Measurements from ENCODE around the gene NUDT16. TPM values are rescaled to one million over a fixed set of nuclear protein-coding genes. Genes with fewer than 3 reads are reported as not detected.

Gene NUDT16
- total and polyA plus RNA-seq, 2 donors (not counting 3 experiments of a cell fraction or from before 2014, with no cell fraction given): 13.2 to 28.5 TPM

DNA sequence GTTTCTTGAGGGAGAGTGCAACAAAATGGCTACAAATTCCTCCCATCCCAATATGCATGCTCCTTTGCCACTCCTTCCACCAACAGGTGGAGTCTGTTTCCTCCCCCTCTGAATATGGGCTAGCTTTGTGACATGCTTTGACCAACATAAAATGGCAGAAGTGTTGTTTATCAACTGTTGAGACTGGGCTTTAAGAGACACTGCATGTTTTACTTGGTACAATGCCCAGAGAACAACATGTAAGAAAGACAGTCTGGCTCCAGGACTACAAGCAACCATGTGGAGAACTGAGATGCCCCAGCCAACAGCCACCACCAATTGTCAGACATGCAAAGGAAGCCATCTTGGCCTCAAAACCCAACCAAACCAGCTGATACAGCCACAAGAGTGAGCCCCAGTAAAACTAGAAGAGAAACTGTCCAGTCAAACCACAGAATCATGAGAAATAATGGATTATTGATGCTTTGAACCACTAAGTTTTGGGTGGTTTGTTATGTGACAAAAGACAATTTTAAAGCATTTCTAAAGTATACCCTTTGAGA is 40.5 kb downstream of the NUDT16 start:
- Histone ChIP-seq H3K4me1 (ENCODE audit: control insufficient read depth, extremely low read depth, insufficient read depth, low read length) (no peaks in the 10 kb centered on the region), H3K4me2 (ENCODE audit: insufficient read depth, low read length) (no peak overlapping the region), H3K36me3 (ENCODE audit: control insufficient read depth in 2 of 2, extremely low read depth in 1 of 2, insufficient read depth in 2 of 2, low read length in 2 of 2) (no peaks in the 10 kb centered on the region), H3K27me3 (ENCODE audit: control insufficient read depth in 2 of 2, insufficient read depth in 2 of 2, low read length in 2 of 2) (peaks cover 2 to 15% of the 10 kb centered on the region in 2 experiments), H3K9me3 (replicated peaks; ENCODE audit: control insufficient read depth, insufficient read depth, low read length) (no peaks in the 10 kb centered on the region), H3K79me2 (ENCODE audit: control insufficient read depth, insufficient read depth, low read length) (no peaks in the 10 kb centered on the region), H4K20me1 (replicated peaks; ENCODE audit: control insufficient read depth, extremely low read depth, insufficient read depth, low read length) (no peaks in the 10 kb centered on the region), H3K9me1 (replicated peaks; ENCODE audit: control insufficient read depth, extremely low read depth, insufficient read depth, low read length) (no peaks in the 10 kb centered on the region), H3K27ac (ENCODE audit: insufficient read depth, low read depth, low read length) (no peak overlapping the region), H2AFZ (ENCODE audit: low read depth, low read length) (no peak overlapping the region), H3K4me3 (replicated peaks in 1 of 3; ENCODE audit: insufficient read depth in 1 of 3, low read depth in 1 of 3, low read length in 3 of 3) (no peak overlapping the region), H3K9ac (replicated peaks; ENCODE audit: extremely low read depth, insufficient read depth, low read length) (no peak overlapping the region)
- dilution Hi-C loops (cut with MboI; ENCODE audit: extremely low pct_ligation_motif_present, low sequenced_read_pairs): no loop called here
- BruUV-seq (replicated peaks): no TSS peak
- TF ChIP-seq EZH2 (IDR thresholded peaks at IDR 0.05; ENCODE audit: borderline replicate concordance, low read depth, low read length, severe bottlenecking) (no peak), MAX (IDR thresholded peaks at IDR 0.05; ENCODE audit: insufficient read depth, insufficient read length) (no peak), JUN (IDR thresholded peaks at IDR 0.05; ENCODE audit: borderline replicate concordance, insufficient read depth, insufficient read length, low read depth) (no peak), MYC (IDR thresholded peaks at IDR 0.05; ENCODE audit: low read depth, low read length) (no peak), GATA2 (IDR thresholded peaks at IDR 0.05; ENCODE audit: insufficient read depth, insufficient read length, low read depth, low read length) (no peak), FOS (IDR thresholded peaks at IDR 0.05; ENCODE audit: borderline replicate concordance, insufficient read depth, low read length) (no peak)
- TF ChIP-seq, protein P1, sequence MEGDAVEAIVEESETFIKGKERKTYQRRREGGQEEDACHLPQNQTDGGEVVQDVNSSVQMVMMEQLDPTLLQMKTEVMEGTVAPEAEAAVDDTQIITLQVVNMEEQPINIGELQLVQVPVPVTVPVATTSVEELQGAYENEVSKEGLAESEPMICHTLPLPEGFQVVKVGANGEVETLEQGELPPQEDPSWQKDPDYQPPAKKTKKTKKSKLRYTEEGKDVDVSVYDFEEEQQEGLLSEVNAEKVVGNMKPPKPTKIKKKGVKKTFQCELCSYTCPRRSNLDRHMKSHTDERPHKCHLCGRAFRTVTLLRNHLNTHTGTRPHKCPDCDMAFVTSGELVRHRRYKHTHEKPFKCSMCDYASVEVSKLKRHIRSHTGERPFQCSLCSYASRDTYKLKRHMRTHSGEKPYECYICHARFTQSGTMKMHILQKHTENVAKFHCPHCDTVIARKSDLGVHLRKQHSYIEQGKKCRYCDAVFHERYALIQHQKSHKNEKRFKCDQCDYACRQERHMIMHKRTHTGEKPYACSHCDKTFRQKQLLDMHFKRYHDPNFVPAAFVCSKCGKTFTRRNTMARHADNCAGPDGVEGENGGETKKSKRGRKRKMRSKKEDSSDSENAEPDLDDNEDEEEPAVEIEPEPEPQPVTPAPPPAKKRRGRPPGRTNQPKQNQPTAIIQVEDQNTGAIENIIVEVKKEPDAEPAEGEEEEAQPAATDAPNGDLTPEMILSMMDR (IDR thresholded peaks at IDR 0.05; ENCODE audit: extremely low read depth in 1 of 2, insufficient read depth in 1 of 2, low read depth in 1 of 2, low read length in 2 of 2): no peak
- intact Hi-C loops (cut with micrococcal nuclease): no loop called here
- DNase-seq (ENCODE audit: low read depth, low spot score): no peak
- POLR2A ChIA-PET: no interaction called here
- CTCF ChIA-PET: interaction anchor here (1.5 kb wide), 1 partner anchor 20 kb away, joined by 4 read pairs; no protein-coding TSS in a partner anchor
- no peak for FAIRE-seq
